HPDE6-E6E7 (cell line): ENCODE data around the gene TBC1D1.

ENCODE experiments used
- DNase-seq: peaks from one replicate; pipeline ENCODE4 v3.0.0; 2011; ENCODE audit warnings: missing footprints; ENCODE audit errors: extremely low spot score

Gene TBC1D1

DNA sequence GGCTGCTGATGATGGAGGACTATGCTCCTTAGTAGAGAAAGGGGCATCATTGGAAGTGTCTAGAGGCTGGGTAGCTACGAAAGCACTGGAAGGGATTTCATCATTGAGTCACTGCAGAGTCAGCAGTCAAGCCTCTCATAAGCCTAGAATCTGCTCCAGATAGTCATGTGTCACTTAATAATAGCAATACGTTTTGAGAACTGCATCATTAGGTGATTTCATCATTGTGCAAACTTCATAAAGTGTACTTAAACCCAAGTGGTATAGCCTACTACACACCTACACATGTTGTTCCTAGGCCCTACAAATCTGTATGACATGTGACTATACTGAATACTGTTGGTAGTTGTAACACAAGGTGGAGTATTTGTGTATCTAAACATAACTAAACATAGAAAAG is 234.9 kb downstream of the TBC1D1 start:
- no peak for DNase-seq

DNA sequence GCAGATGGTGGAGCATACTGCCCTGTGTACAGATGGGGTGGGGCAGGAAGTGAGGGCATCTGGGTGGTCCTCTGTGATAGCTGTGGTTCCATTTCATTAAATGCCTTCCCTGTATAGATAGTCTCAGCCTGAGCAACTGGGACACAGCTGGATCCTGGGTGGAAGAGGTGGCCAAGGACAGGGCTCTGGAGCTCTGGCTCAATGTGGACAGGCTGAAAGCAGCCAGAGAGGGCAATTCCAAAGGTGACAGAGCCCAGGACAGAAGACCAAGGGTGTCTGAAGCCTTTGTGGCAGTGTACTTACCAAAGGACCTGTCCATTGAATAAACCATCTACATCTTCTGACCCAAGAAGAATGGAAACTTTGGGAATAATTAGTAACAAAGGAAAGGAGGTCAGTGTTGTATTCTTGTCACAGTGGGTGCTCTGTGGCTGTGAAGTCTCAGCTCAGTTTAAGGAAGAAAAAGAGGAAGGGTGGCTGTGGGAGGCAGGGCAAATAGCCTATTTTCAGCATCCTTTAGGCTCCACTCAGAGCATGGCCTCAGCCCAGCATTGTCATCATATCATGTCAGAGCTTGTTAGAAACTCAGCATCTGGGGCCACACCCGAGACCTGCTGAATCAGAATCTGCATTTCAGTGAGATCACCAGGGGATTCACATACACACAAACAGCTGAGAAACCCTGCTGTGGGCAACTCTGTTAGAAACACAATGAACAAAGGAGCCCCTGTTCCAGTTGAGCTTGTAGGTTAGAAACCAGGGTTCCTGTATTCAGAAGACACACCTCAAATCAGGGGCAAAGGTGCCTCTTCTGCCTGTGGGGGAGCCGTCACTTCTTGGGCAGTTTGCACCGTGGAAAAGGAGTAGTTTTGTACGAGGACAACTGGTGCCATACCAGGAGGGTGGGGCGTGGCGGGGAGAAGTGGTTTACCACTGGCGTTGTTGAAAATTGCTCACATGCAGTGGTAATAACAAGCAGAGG is 237.9 kb downstream of the TBC1D1 start:
- DNase-seq: peak; percentile 51

GRCh38 chr4:38129460-38130227 is 238.8 kb downstream of the TBC1D1 start:
- no peak for DNase-seq

GRCh38 chr4:38130884-38131283 is 240.0 kb downstream of the TBC1D1 start:
- no peak for DNase-seq

DNA sequence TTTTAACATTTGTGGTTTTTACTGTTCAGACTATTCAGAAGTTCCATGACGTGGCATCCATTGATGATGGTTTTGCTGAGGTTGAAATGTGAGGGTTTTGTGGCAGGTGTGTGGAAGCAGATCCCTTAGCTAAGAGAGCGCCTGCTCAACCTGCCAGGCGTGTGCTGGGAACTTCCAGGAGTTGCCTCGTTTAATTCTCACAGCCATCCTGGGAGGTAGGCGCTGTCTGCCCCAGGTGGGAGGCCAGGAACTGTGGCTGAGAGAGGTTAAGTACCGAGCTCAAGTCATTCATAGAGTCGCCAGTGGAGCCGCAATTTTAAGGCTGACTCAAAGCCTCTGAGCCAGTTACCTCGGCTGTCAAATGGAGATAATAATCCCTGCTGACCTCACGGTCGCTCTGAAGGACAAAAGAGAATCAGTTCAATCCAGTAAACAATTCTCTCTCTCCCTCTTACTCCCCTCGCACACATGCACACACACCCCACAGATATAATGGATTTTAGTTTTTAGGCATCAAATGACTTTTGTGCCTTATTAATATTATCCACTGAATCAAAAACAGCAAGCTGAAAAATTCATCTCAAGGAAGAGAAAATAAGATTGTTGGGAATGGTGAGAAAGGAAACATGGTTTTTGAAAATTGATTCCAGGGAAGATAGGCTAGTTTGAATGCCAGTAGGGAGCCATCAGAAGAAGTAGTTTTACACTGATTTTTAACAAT is 240.6 kb downstream of the TBC1D1 start:
- no peak for DNase-seq

DNA sequence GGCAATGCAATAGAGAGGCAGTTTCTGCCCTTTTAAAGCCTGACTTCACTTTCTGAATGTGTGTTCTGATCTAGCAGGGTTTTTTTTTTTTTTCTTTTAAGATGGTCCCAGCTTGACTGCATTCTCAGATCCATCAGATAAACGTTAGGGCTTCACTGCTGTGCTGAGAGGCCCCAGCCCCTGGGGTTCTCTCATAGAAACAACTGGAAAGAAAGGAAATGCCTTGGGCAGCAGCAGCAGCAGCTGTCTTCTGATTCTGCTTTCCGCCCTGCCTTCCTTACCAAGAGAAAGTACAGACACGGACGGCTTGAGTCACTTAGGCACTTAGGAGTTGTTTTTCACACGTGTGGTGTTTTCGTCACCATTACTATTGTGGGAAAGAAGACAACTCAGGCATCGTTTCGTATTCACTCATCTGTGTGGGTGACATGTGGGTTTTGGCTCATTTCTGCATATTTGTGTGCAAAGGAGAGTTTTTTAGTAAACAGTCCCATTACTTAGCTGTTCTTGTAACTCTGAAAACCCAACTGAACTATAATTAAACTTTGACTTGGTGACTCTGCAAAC is 241.3 kb downstream of the TBC1D1 start:
- DNase-seq: peak; percentile 49

DNA sequence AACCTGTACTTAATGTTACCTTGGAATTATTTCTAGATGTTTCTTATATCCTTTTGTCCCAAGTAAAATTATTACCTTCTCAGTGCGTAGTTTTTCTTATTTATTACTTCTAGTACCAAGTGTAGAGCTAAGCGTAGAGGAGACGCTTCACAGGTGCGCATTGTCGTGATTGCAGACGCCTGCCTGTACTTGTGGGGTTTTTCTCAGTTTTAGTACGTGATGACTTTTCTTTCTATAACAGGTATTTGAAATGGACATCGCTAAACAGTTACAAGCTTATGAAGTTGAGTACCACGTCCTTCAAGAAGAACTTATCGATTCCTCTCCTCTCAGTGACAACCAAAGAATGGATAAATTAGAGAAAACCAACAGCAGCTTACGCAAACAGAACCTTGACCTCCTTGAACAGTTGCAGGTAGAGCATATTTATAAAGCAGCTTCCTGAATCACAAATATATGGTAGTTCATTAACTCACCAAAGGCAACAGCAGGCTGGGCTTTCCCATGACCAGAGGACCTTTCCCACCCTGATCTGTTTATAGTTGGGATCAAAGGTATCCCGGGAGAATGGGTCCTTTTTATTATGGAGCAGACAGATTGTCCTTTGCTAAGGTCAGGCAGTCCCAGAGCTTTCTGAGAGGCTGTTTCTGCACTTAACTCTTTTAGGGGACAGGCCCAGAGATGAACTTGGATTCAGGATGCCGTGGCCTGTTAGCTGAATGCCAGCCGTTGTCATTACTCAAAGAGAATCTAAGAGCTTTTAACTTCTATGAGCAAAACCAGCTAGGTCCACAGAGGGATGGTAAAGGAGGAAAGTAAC is 242.2 kb downstream of the TBC1D1 start:
- no peak for DNase-seq

DNA sequence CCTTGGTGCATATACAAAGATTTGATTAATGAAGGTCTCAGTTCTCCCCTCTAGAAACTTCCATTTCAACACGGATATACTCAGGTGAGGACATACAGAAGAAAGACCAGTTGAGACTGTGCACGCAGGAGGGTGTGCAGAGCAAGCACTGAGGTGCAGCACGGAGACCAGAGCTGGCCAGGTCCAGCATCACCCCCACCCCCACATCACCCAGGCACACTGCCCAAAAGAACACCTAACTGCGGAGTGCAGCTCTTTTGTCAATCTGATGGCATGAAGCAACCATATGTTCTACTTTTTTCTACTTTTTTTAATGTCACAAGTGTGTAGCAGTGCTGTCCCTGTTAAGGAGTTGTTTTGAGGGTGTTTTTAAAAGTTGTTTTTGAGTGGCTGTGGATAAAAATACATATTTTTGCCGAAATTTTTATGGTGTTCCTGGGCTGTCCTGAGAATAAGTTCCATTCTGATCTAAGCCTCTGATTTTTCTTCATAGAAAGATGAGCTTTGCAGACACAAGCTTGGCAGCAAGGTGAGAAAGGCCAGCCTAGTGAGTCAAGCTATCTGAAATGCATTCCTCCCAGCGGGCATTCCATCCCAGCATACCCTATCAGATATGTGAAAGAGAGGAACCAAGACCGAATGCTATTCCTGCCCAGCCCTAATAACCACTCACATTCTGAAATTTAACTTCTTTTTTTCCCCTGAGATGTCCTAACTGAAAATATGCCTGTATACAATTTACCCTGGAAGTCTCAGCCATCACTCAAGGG is 243.0 kb downstream of the TBC1D1 start:
- no peak for DNase-seq

DNA sequence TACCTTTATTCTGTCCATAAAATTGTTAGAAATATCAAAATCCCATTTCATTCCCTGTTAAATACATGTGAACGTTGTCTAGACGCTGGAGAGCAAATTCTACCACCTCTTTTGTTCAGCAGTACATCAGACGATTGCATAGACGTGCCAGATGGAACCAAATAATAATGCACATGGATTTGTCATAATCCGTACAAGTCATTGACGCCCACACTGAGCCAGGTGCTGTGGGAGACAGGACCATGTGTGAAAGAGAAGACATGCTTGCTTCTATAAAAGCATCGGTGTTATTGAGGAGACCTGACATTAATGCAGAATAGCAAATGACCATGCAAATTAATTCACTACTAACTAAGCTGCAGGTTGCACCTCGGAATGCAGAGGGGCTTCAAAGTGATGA is 244.3 kb downstream of the TBC1D1 start:
- no peak for DNase-seq

DNA sequence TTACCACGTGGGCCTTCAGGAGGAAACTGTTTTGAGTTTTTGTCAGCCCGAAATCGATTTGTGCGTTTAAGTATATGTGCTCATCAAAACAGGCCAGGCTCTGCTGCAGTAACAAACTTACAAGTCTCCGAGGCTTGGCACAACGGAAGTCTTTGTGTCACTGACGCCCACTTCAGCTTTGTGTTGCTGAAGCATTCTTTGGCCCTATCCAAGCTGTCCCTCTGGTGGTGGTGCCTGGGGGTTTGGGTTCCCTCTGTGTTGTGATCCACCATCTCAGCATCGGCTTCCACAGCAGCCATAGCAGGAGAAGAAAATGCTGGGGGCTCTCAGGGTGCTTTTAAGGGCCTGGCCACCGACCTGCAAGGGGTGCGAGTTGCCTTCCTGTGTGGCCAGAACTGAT is 245.7 kb downstream of the TBC1D1 start:
- DNase-seq: no peak

GRCh38 chr4:38137080-38137479 is 246.2 kb downstream of the TBC1D1 start:
- no peak for DNase-seq

DNA sequence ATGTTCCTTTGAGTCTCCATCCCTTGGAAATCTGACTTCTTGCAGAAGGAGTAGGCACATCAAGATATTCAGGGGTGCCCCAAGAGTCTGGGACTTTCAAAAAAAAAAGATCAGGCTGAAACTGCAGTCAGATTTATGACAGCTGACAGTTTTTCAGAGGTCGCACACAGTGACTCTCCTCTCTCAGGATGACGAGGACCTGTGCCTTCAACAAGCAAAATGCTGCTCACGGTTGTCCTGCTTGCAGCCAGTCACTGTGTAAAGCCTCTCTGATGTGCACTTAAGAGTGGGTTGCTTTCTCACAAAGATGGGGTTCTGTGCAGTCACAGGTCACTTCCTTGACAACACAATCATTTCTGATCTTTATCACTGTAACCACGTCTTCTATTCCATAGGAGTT is 247.5 kb downstream of the TBC1D1 start:
- no peak for DNase-seq

- DNase-seq: no peak
These were observed 248.3 kb downstream of the TBC1D1 start for GRCh38 chr4:38139187-38139586.

- no peak for DNase-seq
These were observed 249.8 kb downstream of the TBC1D1 start for GRCh38 chr4:38140643-38141203.

- no peak for DNase-seq
These were observed 251.1 kb downstream of the TBC1D1 start for GRCh38 chr4:38141808-38142500.

DNA sequence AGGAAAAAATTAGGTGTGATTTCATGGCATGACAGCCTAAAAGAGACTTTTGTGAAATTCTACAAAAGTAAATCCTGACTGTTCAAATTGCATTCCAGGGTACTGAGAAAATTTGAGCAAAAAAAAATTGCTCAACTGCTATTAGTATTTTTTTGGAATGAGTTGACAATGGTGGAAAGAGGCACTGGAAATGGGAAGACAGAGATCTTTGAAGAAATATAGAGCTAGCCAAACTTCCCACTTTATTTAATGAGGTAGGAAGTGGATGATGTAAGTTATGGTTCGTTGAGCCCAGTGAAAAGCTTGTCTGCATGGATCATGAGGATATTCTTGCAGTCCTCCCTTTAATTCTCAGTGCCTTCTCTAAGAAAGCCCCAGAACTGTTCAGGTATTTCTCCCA is 253.1 kb downstream of the TBC1D1 start:
- DNase-seq: no peak

- DNase-seq: no peak
These were observed 254.3 kb downstream of the TBC1D1 start for GRCh38 chr4:38145033-38145678.

GRCh38 chr4:38145741-38146140 is 254.9 kb downstream of the TBC1D1 start:
- DNase-seq: no peak

DNA sequence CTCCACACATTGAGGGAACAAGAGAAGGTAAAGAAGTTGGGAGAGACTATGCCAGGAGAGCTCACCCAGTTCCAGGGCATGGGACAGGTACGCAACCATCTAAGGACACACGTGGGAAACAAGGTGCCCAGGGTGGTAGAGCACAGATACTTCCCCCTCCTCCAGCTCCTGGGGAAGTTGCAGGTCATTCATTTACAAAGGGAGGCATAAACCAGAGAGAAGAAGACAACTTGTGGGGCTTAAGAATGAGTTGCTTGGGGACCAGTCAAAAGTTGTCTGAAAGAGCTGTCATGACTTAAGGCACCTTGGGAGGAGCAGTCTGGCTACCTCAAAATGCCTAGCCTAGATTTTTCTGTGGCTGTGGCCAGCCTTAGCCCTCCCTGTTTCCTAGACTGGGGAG is 255.5 kb downstream of the TBC1D1 start:
- DNase-seq: no peak
